ENCODE measurements around the gene ALDOB. TPM values are rescaled to one million over a fixed set of nuclear protein-coding genes. Genes with fewer than 3 reads are reported as not detected.

Gene ALDOB
- total RNA-seq, 2 donors from 2014 or later: 0.29 TPM; not detected in 1

GRCh38 chr9:101470021-101470420 is 34.4 kb upstream of the ALDOB start:
- Histone ChIP-seq H3K9me3 (ENCODE audit: control insufficient read depth, low read length) (no peaks in the 10 kb centered on the region), H3K4me3 (ENCODE audit: low read length) (no peak overlapping the region), H3K27me3 (ENCODE audit: control insufficient read depth, insufficient read depth, low read length, poor library complexity, severe bottlenecking) (peaks cover 12% of the 10 kb centered on the region), H3K27ac (ENCODE audit: low read depth, low read length) (no peak overlapping the region), H3K4me1 (ENCODE audit: control insufficient read depth, insufficient read depth, low read length) (peaks cover 4% of the 10 kb centered on the region), H3K36me3 (ENCODE audit: control insufficient read depth, insufficient read depth, low read length) (no peaks in the 10 kb centered on the region), H3K9ac (ENCODE audit: extremely low read depth, low read length, poor library complexity, severe bottlenecking) (no peak overlapping the region)
- Mint-ChIP-seq H3K9me3 (no peaks in the 10 kb centered on the region), H3K36me3 (ENCODE audit: low read depth) (no peaks in the 10 kb centered on the region), H3K27me3 (ENCODE audit: insufficient read depth) (peaks cover 7% of the 10 kb centered on the region), H3K4me1 (peaks cover 16% of the 10 kb centered on the region), H3K27ac (no peak overlapping the region), H3K4me3 (no peak overlapping the region)
- DNase-seq: no peak
- WGBS, 2 experiments (ENCODE audit: insufficient coverage in 1 of 2, insufficient read length in 1 of 2): 82 to 93% methylated on average over 2 to 3 of the region's 3 CpGs
- no peak for TF ChIP-seq CTCF (conservative IDR thresholded peaks at IDR 0.05)

GRCh38 chr9:101469026-101469425 is 33.5 kb upstream of the ALDOB start:
- Mint-ChIP-seq H3K27me3 (ENCODE audit: insufficient read depth) (peaks cover 7% of the 10 kb centered on the region), H3K36me3 (ENCODE audit: low read depth) (no peaks in the 10 kb centered on the region), H3K9me3 (no peaks in the 10 kb centered on the region), H3K4me3 (no peak overlapping the region), H3K4me1 (peaks cover 22% of the 10 kb centered on the region), H3K27ac (no peak overlapping the region)
- TF ChIP-seq CTCF (conservative IDR thresholded peaks at IDR 0.05): no peak
- H3K4me1 ChIP-seq (ENCODE audit: control insufficient read depth, insufficient read depth, low read length): peaks cover 4% of the 10 kb centered on the region
- H3K27me3 ChIP-seq (ENCODE audit: control insufficient read depth, insufficient read depth, low read length, poor library complexity, severe bottlenecking): peaks cover 12% of the 10 kb centered on the region
- WGBS, 2 experiments (ENCODE audit: insufficient coverage in 1 of 2, insufficient read length in 1 of 2): 93 to 95% methylated on average over 1 to 2 of the region's 2 CpGs
- H3K9ac ChIP-seq (ENCODE audit: extremely low read depth, low read length, poor library complexity, severe bottlenecking): no peak overlapping the region
- no peak for DNase-seq
- H3K9me3 ChIP-seq (ENCODE audit: control insufficient read depth, low read length): no peaks in the 10 kb centered on the region
- no peak overlapping the region for H3K4me3 ChIP-seq (ENCODE audit: low read length)
- no peaks in the 10 kb centered on the region for H3K36me3 ChIP-seq (ENCODE audit: control insufficient read depth, insufficient read depth, low read length)
- H3K27ac ChIP-seq (ENCODE audit: low read depth, low read length): no peak overlapping the region

GRCh38 chr9:101468116-101468515 is 32.5 kb upstream of the ALDOB start:
- no peak for DNase-seq
- TF ChIP-seq CTCF (conservative IDR thresholded peaks at IDR 0.05): no peak
- Histone ChIP-seq H3K4me3 (ENCODE audit: low read length) (no peak overlapping the region), H3K27me3 (ENCODE audit: control insufficient read depth, insufficient read depth, low read length, poor library complexity, severe bottlenecking) (peaks cover 12% of the 10 kb centered on the region), H3K36me3 (ENCODE audit: control insufficient read depth, insufficient read depth, low read length) (no peaks in the 10 kb centered on the region), H3K9me3 (ENCODE audit: control insufficient read depth, low read length) (no peaks in the 10 kb centered on the region), H3K9ac (ENCODE audit: extremely low read depth, low read length, poor library complexity, severe bottlenecking) (no peak overlapping the region), H3K4me1 (ENCODE audit: control insufficient read depth, insufficient read depth, low read length) (peaks cover 4% of the 10 kb centered on the region), H3K27ac (ENCODE audit: low read depth, low read length) (no peak overlapping the region)
- Mint-ChIP-seq H3K27ac (no peak overlapping the region), H3K4me1 (peaks cover 20% of the 10 kb centered on the region), H3K4me3 (no peak overlapping the region), H3K36me3 (ENCODE audit: low read depth) (no peaks in the 10 kb centered on the region), H3K27me3 (ENCODE audit: insufficient read depth) (peaks cover 7% of the 10 kb centered on the region), H3K9me3 (no peaks in the 10 kb centered on the region)
- WGBS, 2 experiments (ENCODE audit: insufficient coverage in 1 of 2, insufficient read length in 1 of 2): 71 to 93% methylated on average over 1 of the region's 1 CpG

Measured in endodermal cell (in vitro differentiated cells).